Astrocyte (in vitro differentiated cells and primary cell): Measurements from ENCODE around the gene TAB3. TPM values are rescaled to one million over a fixed set of nuclear protein-coding genes. Genes with fewer than 3 reads are reported as not detected.

ENCODE experiments used
- DNase-seq: peaks from one replicate; pipeline ENCODE4 v3.0.0-alpha.2; 2010; ENCODE audit warnings: low read depth
- FAIRE-seq: peaks from 2 replicates; lab custom pipeline; 2011; peaks lifted over from hg19 to GRCh38; lab: Jason Lieb, UNC
- H2AFZ ChIP-seq: 2 replicates; pipeline ENCODE4 v1.6.0; 2012; ENCODE audit warnings: low read depth, low read length, inconsistent platforms
- H3K27ac ChIP-seq: 2 replicates; pipeline ENCODE4 v1.5.1; 2011; ENCODE audit warnings: low read depth, low read length, inconsistent platforms
- H3K27me3 ChIP-seq: 2 replicates; pipeline ENCODE4 v1.6.0; 2011; ENCODE audit warnings: low read length, inconsistent platforms; ENCODE audit not compliant: insufficient read depth
- H3K36me3 ChIP-seq: 2 replicates; pipeline ENCODE4 v1.5.1; 2011; ENCODE audit warnings: low read length, inconsistent platforms; ENCODE audit not compliant: insufficient read depth
- H3K4me1 ChIP-seq: 2 replicates; pipeline ENCODE4 v1.5.1; 2011; ENCODE audit warnings: low read length, inconsistent platforms; ENCODE audit not compliant: insufficient read depth
- H3K4me2 ChIP-seq: 2 replicates; pipeline ENCODE4 v1.6.0; 2012; ENCODE audit warnings: low read length, inconsistent platforms
- H3K4me3 ChIP-seq: 2 replicates; pipeline ENCODE4 v1.5.1; 2011; ENCODE audit warnings: low read depth, mild to moderate bottlenecking, low read length, inconsistent platforms; ENCODE audit not compliant: insufficient read depth
- H3K79me2 ChIP-seq: 2 replicates; pipeline ENCODE4 v1.6.0; 2012; ENCODE audit warnings: mild to moderate bottlenecking, low read length, inconsistent platforms; ENCODE audit not compliant: insufficient read depth
- H3K9ac ChIP-seq: 2 replicates; pipeline ENCODE4 v1.6.0; 2012; ENCODE audit warnings: mild to moderate bottlenecking, low read length, inconsistent platforms
- H3K9me3 ChIP-seq: 2 replicates; pipeline ENCODE4 v1.5.1; 2012; ENCODE audit warnings: low read depth, mild to moderate bottlenecking, low read length, inconsistent platforms; ENCODE audit not compliant: insufficient read depth
- H4K20me1 ChIP-seq: 2 replicates; pipeline ENCODE4 v1.6.0; 2012; ENCODE audit warnings: low read length, inconsistent platforms; ENCODE audit not compliant: insufficient read depth
- H3K27ac Mint-ChIP-seq: one replicate; pipeline ENCODE4 v1.8.0; 2021; ENCODE audit warnings: mild to moderate bottlenecking, mixed read lengths; ENCODE audit not compliant: unreplicated experiment
- H3K27me3 Mint-ChIP-seq: one replicate; pipeline ENCODE4 v1.8.0; 2021; ENCODE audit warnings: low read depth, mixed read lengths; ENCODE audit not compliant: unreplicated experiment
- H3K36me3 Mint-ChIP-seq: one replicate; pipeline ENCODE4 v1.8.0; 2021; ENCODE audit warnings: low read depth, mixed read lengths; ENCODE audit not compliant: unreplicated experiment
- H3K4me1 Mint-ChIP-seq: one replicate; pipeline ENCODE4 v1.8.0; 2021; ENCODE audit warnings: low read depth, mixed read lengths; ENCODE audit not compliant: unreplicated experiment
- H3K4me3 Mint-ChIP-seq: one replicate; pipeline ENCODE4 v1.8.0; 2021; ENCODE audit warnings: mild to moderate bottlenecking, moderate library complexity, mixed read lengths; ENCODE audit not compliant: unreplicated experiment
- H3K9me3 Mint-ChIP-seq: one replicate; pipeline ENCODE4 v1.8.0; 2021; ENCODE audit warnings: mild to moderate bottlenecking, mixed read lengths; ENCODE audit not compliant: unreplicated experiment
- EZH2 ChIP-seq: IDR thresholded peaks from 2 replicates; pipeline ENCODE4 v1.6.1; 2012; ENCODE audit warnings: mild to moderate bottlenecking, low read length, inconsistent platforms; ENCODE audit not compliant: insufficient read depth
- total RNA-seq: library from RNA; stranded (reverse); gene quantifications from 2 replicates; pipeline ENCODE4 v1.2.1, GENCODE V29; 2021
- TF ChIP-seq, protein P1 (sequence below): IDR thresholded peaks from 2 replicates; pipeline ENCODE4 v1.5.1; 2011; ENCODE audit warnings: low read depth, mild to moderate bottlenecking, inconsistent platforms, low read length, moderate library complexity; ENCODE audit not compliant: insufficient read depth

TAB3 gene
- total RNA-seq, 1 donor from 2014 or later: 19.3 TPM

DNA sequence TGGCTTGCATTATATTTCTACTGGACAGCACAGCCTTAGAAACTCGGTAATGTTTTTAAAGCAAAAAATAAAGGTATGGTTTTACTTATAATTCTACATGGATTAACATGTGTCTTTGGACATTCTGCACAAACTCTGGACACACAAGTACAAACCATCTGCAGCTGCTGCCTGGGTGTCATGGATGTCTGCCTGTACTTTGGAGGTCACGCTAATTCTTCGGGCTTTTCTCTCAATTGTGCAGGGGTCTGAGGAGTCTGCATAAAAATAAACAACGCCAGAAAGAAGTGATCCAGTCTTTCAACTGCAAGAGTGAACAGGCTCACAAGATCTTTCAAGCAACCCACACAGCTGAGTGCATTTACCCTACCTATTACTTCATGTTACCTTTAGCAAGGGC, 55.2 kb downstream of the TAB3 start:
- H3K4me1 Mint-ChIP-seq: no peaks in the 10 kb centered on the region
- FAIRE-seq: no peak

DNA sequence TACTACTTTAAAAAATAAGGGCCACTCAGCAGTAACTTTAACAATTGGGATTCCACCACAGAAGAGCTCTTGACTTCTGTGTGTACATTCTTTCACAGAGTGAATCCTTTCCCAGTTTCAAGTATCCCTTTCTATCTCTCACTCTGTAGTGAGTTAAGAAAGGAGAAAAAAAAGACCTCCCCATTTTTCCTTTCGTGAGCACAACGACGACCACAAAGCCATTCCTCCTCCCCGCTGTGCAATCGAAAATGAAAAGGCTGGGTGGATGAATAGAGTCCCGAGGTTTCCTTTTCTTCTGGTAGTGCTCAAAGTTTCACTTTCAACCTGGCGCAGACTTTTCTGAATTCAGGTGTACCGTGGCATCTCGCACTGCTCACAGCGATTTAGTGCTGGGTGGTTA, 58.0 kb downstream of the TAB3 start:
- Mint-ChIP-seq H3K9me3 (peaks cover 2% of the 10 kb centered on the region), H3K36me3 (peaks cover 4% of the 10 kb centered on the region), H3K4me1 (no peaks in the 10 kb centered on the region), H3K27me3 (no peaks in the 10 kb centered on the region), H3K4me3 (peak overlapping the region; percentile 62), H3K27ac (no peak overlapping the region)
- no peaks in the 10 kb centered on the region for H3K27me3 ChIP-seq
- H3K79me2 ChIP-seq: no peaks in the 10 kb centered on the region
- no peaks in the 10 kb centered on the region for H3K4me1 ChIP-seq
- no peak overlapping the region for H3K27ac ChIP-seq
- H3K9ac ChIP-seq: no peak overlapping the region
- no peak overlapping the region for H2AFZ ChIP-seq
- H3K4me2 ChIP-seq: no peak overlapping the region
- H4K20me1 ChIP-seq: no peaks in the 10 kb centered on the region
- no peaks in the 10 kb centered on the region for H3K36me3 ChIP-seq
- FAIRE-seq (peak; percentile 37), DNase-seq (peak; percentile 11)
- TF ChIP-seq EZH2: no peak
- TF ChIP-seq, protein P1, sequence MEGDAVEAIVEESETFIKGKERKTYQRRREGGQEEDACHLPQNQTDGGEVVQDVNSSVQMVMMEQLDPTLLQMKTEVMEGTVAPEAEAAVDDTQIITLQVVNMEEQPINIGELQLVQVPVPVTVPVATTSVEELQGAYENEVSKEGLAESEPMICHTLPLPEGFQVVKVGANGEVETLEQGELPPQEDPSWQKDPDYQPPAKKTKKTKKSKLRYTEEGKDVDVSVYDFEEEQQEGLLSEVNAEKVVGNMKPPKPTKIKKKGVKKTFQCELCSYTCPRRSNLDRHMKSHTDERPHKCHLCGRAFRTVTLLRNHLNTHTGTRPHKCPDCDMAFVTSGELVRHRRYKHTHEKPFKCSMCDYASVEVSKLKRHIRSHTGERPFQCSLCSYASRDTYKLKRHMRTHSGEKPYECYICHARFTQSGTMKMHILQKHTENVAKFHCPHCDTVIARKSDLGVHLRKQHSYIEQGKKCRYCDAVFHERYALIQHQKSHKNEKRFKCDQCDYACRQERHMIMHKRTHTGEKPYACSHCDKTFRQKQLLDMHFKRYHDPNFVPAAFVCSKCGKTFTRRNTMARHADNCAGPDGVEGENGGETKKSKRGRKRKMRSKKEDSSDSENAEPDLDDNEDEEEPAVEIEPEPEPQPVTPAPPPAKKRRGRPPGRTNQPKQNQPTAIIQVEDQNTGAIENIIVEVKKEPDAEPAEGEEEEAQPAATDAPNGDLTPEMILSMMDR: no peak
- no peaks in the 10 kb centered on the region for H3K9me3 ChIP-seq
- no peak overlapping the region for H3K4me3 ChIP-seq

More for the DNA sequence above, 55.2 kb downstream of the TAB3 start:
- H3K79me2 ChIP-seq: no peaks in the 10 kb centered on the region
- H3K27me3 Mint-ChIP-seq: no peaks in the 10 kb centered on the region
- no peak overlapping the region for H3K9ac ChIP-seq
- H4K20me1 ChIP-seq: no peaks in the 10 kb centered on the region
- DNase-seq: no peak
- no peak overlapping the region for H2AFZ ChIP-seq
- TF ChIP-seq, protein P1: no peak
- no peak for TF ChIP-seq EZH2
- H3K27me3 ChIP-seq: no peaks in the 10 kb centered on the region
- H3K36me3 Mint-ChIP-seq: peaks cover 7% of the 10 kb centered on the region
- H3K27ac ChIP-seq: no peak overlapping the region
- H3K4me3 ChIP-seq: no peak overlapping the region
- no peak overlapping the region for H3K27ac Mint-ChIP-seq
- H3K4me3 Mint-ChIP-seq: no peak overlapping the region
- H3K9me3 Mint-ChIP-seq: peaks cover 2% of the 10 kb centered on the region
- no peaks in the 10 kb centered on the region for H3K4me1 ChIP-seq
- no peaks in the 10 kb centered on the region for H3K36me3 ChIP-seq
- no peaks in the 10 kb centered on the region for H3K9me3 ChIP-seq
- no peak overlapping the region for H3K4me2 ChIP-seq

DNA sequence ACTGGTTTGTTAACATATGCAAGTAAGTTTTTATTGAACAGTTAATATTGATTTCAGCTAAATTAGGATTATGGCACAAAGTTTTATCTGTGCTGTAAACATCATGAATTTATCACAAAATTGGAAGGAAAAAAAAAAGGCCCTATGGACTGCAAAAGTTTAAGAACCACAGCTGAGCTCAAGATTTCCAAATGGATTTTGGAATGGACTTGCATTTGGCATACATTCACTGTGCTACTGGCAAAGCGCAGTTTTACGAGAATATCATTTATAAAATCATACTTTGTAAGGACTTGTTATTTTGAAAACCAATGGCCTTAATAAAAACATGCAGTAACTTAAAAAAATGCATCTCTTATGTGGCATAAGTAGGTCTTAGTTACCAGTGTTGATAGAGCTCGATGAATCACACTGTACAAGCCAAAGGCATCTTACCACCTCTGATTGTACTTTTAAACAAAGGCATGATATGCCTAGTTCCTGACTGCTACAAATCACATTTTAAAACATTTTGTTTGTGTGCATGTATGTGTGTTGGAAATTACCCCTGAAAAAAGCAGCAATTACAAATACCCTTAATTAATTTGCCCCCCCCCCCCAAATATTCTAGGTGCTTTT, 58.6 kb downstream of the TAB3 start:
- no peak overlapping the region for H3K4me2 ChIP-seq
- no peak for TF ChIP-seq EZH2
- TF ChIP-seq, protein P1: no peak

More for the DNA sequence above, 58.6 kb downstream of the TAB3 start:
- DNase-seq: peak; percentile 10
- no peaks in the 10 kb centered on the region for H3K27me3 ChIP-seq
- no peaks in the 10 kb centered on the region for H3K9me3 ChIP-seq
- H4K20me1 ChIP-seq: no peaks in the 10 kb centered on the region
- H3K9ac ChIP-seq: no peak overlapping the region
- no peak overlapping the region for H3K27ac ChIP-seq
- Mint-ChIP-seq H3K4me1 (no peaks in the 10 kb centered on the region), H3K27ac (no peak overlapping the region), H3K4me3 (no peak overlapping the region), H3K27me3 (no peaks in the 10 kb centered on the region), H3K36me3 (peaks cover 2% of the 10 kb centered on the region), H3K9me3 (no peaks in the 10 kb centered on the region)
- peak; percentile 17 for FAIRE-seq
- H2AFZ ChIP-seq: no peak overlapping the region
- H3K4me3 ChIP-seq: no peak overlapping the region
- no peaks in the 10 kb centered on the region for H3K36me3 ChIP-seq
- H3K79me2 ChIP-seq: no peaks in the 10 kb centered on the region
- no peaks in the 10 kb centered on the region for H3K4me1 ChIP-seq
